Adrenal gland (tissue), 12 donors: ENCODE data around the gene CNOT2. TPM values are rescaled to one million over a fixed set of nuclear protein-coding genes. Genes with fewer than 3 reads are reported as not detected.

Experiments
- DNase-seq, 7 donors: peaks; one replicate each; pipeline ENCODE4 v3.0.0-alpha.2; 2019 to 2020
- H3K27ac ChIP-seq, 5 donors: fragments of 200-600 bp; sonication (generic) in 4 of 5; 1 replicate in 3 of 5; 2 replicates in 2 of 5; pipeline versions ENCODE4 v1.5.1 to v1.8.0; 2016 to 2020; ENCODE audit warnings: mild to moderate bottlenecking in 1 of 5
- H3K27me3 ChIP-seq: fragments of 200-600 bp; 2 replicates; pipeline ENCODE4 v1.8.0; 2021
- H3K36me3 ChIP-seq, 2 donors: fragments of 200-600 bp; replicated peaks in 1 of 2; 1 replicate in 1 of 2; 2 replicates in 1 of 2; pipeline versions ENCODE4 v1.5.1 to v1.8.0; 2018 to 2022
- H3K4me1 ChIP-seq, 2 donors: fragments of 200-600 bp; replicated peaks in 1 of 2; 1 replicate in 1 of 2; 2 replicates in 1 of 2; pipeline versions ENCODE4 v1.5.1 to v1.8.0; 2018 to 2021
- H3K4me3 ChIP-seq, 4 donors: fragments of 200-600 bp; sonication (generic) in 3 of 4; one replicate each; pipeline ENCODE4 v1.5.1; 2016 to 2018
- H3K9me3 ChIP-seq, 3 donors: fragments of 200-600 bp; sonication (generic) in 1 of 3; replicated peaks in 1 of 3; 1 replicate in 2 of 3; 2 replicates in 1 of 3; pipeline versions ENCODE4 v1.5.1 to v1.8.0; 2016 to 2021
- CTCF ChIP-seq, 6 experiments: fragments of 450-650 bp in 4 of 6; fragments of 200-600 bp in 2 of 6; sonication (generic) in 1 of 6; IDR thresholded peaks; 1 replicate in 5 of 6; 2 replicates in 1 of 6; pipeline versions ENCODE4 v1.5.1 to v1.8.0; 2016 to 2021; ENCODE audit warnings: antibody characterized with exemption in 6 of 6, mild to moderate bottlenecking in 2 of 6, moderate library complexity in 1 of 6
- POLR2A ChIP-seq, 2 donors: fragments of 450-650 bp; IDR thresholded peaks; one replicate each; pipeline ENCODE4 v1.6.1; 2017; ENCODE audit warnings: antibody characterized with exemption in 2 of 2, mild to moderate bottlenecking in 2 of 2, moderate library complexity in 1 of 2
- WGBS, 4 donors: extraction: QIAGEN DNeasy Blood & Tissue Kit in 2 of 4; methylation state at CpG; one replicate each; pipeline versions ENCODE4 v1.1.5 to v1.1.7; 2013 to 2017; 5-methylcytosine and 5-hydroxymethylcytosine counted together
- intact Hi-C, 2 donors: fragments of 100-400 bp; cut with DNase I; formaldehyde crosslinking; loops; one replicate each; pipeline versions ENCODE4 v1.14.1 to v1.15.0; 2022 to 2023
- polyA plus RNA-seq, 3 donors: library from polyadenylated mRNA; stranded (reverse); fragments of 200-250 nt in 2 of 3; fragments of 350-450 nt in 1 of 3; fragmentation: Illumina TruSeq in 1 of 3; extraction: RNeasy Lipid Tissue Mini Kit (QIAGEN cat#74804) in 1 of 3; gene quantifications; one replicate each; pipeline ENCODE4 v1.2.3, GENCODE V29; 2013 to 2014
- total RNA-seq, 9 donors: library from RNA; depleted of rRNA in 4 of 9; stranded (reverse); fragments of >200 nt in 4 of 9; fragments of 120-200 nt in 1 of 9; fragmentation: NEBNext Ultra II Directional in 1 of 9; extraction: Animal tissue kit (Norgen Biotek cat#: 25700) in 1 of 9; gene quantifications; one replicate each; pipeline versions ENCODE4 v1.1.0 to v1.2.4, GENCODE V29; 2013 to 2023
- donor health status: healthy with polysubstance abuse.
- donor health status: Bipolar disorder and iron deficiency.
- donor health status: DM: yes; HTN: yes; CAD: no.
- donor health status: DM: no; HTN: no; CAD: no.
- donor health status: DM: no; HTN: no; CAD: no.
- donor health status: DM: yes; HTN: yes; CAD: no.

The CNOT2 gene
- total and polyA plus RNA-seq, 12 donors, result 33.4 to 127 (median 57.1) TPM

GRCh38 chr12:70249903-70250302 lies 6.7 kb downstream of the CNOT2 start:
- peaks cover 8 to 67% of the 10 kb centered on the region in 2 donors for H3K4me1 ChIP-seq

DNA sequence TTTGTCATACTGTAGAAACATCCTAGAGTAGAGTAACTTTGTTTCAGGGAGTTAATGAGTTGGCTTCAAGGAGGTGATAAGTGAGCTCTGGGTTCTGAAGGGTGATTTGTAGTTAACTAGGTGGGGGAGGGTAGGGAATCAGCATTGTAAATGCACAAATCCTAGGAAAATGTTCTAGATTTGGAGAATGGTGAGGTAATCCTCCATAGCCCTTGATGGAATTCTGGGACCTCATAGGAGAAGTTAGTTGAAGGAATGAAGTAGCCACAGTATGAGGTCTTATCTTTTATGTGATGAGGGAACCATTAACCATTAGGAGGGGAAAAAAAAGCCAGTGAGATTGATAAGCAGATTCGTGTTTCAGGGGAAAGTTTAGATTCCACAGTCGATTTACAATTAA lies 8.0 kb downstream of the CNOT2 start:
- TF ChIP-seq CTCF (IDR thresholded peaks at IDR 0.05) (no peak), POLR2A (IDR thresholded peaks at IDR 0.05) (no peak)
- whole genome bisulfite sequencing, 4 donors, result 34 to 69% (median 67%) methylated on average over 2 of the region's 2 CpGs
- Histone ChIP-seq H3K4me3 (no peak overlapping the region), H3K9me3 (no peaks in the 10 kb centered on the region), H3K27me3 (no peaks in the 10 kb centered on the region), H3K36me3 (no peaks in the 10 kb centered on the region), H3K4me1 (peaks cover 4 to 67% of the 10 kb centered on the region in 2 donors), H3K27ac (no peak overlapping the region)
- intact Hi-C loops, result loop anchor here in 1 of 2 donors (10.0 kb wide), 1 partner anchor 324 kb away; no protein-coding TSS in a partner anchor
- DNase-seq, result no peak

More at GRCh38 chr12:70249903-70250302, 6.7 kb downstream of the CNOT2 start:
- Histone ChIP-seq H3K27me3 (no peaks in the 10 kb centered on the region), H3K4me3 (no peak overlapping the region), H3K27ac (no peak overlapping the region), H3K36me3 (no peaks in the 10 kb centered on the region), H3K9me3 (no peaks in the 10 kb centered on the region)
- intact Hi-C loops, result loop anchor here in 1 of 2 donors (10.0 kb wide), 1 partner anchor 325 kb away; no protein-coding TSS in a partner anchor
- 88 to 95% (median 91%) methylated on average over 2 of the region's 2 CpGs for WGBS, 4 donors
- no peak for DNase-seq
- no peak for TF ChIP-seq CTCF (IDR thresholded peaks at IDR 0.05)
- TF ChIP-seq POLR2A (IDR thresholded peaks at IDR 0.05), result no peak

DNA sequence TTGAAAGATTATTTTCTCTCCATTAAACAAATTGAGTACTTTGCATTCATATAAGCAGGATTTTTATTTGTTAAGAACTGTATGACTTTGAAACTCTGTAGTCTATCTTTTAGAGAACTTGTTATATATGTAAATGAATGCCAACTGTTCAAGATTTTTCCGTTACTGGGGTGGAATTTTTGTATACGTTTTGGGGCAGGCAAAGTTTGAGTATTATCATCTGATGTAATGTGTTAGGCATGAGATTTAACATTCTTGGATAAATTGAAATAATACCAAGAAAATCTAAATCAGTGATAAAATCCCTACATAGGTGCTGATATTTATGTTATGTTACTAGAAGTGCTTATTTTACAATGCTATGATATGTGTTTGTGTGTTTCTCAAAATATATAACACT lies 8.4 kb downstream of the CNOT2 start:
- intact Hi-C loops, result loop anchor here in 1 of 2 donors (10.0 kb wide), 1 partner anchor 323 kb away; no protein-coding TSS in a partner anchor
- TF ChIP-seq CTCF (IDR thresholded peaks at IDR 0.05), result no peak
- TF ChIP-seq POLR2A (IDR thresholded peaks at IDR 0.05), result no peak
- Histone ChIP-seq H3K27me3 (no peaks in the 10 kb centered on the region), H3K9me3 (no peaks in the 10 kb centered on the region), H3K4me1 (peaks cover 4 to 64% of the 10 kb centered on the region in 2 donors), H3K36me3 (no peaks in the 10 kb centered on the region), H3K27ac (no peak overlapping the region), H3K4me3 (no peak overlapping the region)
- 67 to 79% (median 73%) methylated on average over 2 of the region's 2 CpGs for WGBS, 4 donors
- no peak for DNase-seq

DNA sequence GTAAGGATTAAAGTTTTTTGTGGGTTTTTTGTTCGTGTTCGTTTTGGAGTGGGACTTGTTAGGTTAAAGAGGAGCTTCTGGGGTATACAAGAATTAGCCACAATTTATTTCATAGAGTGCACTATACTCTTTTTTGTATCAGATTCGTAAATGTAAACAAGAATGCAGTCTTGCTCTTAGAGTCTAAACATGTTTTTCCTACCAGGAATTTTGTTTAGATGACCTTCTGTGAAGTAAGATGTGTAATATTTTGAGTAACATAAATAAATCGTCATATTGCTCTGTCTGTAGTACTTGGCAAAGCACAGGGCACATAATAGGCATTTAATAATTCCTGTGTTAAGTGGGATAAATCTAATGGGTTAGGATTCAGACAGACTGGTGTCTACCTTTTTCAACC lies 9.6 kb downstream of the CNOT2 start:
- Histone ChIP-seq H3K9me3 (no peaks in the 10 kb centered on the region), H3K27me3 (no peaks in the 10 kb centered on the region), H3K36me3 (no peaks in the 10 kb centered on the region), H3K4me3 (no peak overlapping the region), H3K27ac (no peak overlapping the region), H3K4me1 (peaks cover 4 to 53% of the 10 kb centered on the region in 2 donors)
- TF ChIP-seq POLR2A (IDR thresholded peaks at IDR 0.05) (no peak), CTCF (IDR thresholded peaks at IDR 0.05) (no peak)
- 64 to 73% (median 69%) methylated on average over 4 of the region's 4 CpGs for WGBS, 4 donors
- intact Hi-C loops, result loop anchor here in 1 of 2 donors (10.0 kb wide), 1 partner anchor 322 kb away; no protein-coding TSS in a partner anchor
- DNase-seq, result no peak
